GM19455 (cell line): ENCODE measurements around the gene WIPF1.
"Not testable (repeated sequence)": the region's sequence is repeated elsewhere in the genome, so short reads cannot be mapped to it uniquely, and the experiment has no call there.

Experiments used
- ATAC-seq: cut with Tn5 transposase; IDR thresholded peaks from one replicate; pipeline ENCODE4 v1.9.1; 2021; ENCODE audit not compliant: unreplicated experiment

The WIPF1 gene

DNA sequence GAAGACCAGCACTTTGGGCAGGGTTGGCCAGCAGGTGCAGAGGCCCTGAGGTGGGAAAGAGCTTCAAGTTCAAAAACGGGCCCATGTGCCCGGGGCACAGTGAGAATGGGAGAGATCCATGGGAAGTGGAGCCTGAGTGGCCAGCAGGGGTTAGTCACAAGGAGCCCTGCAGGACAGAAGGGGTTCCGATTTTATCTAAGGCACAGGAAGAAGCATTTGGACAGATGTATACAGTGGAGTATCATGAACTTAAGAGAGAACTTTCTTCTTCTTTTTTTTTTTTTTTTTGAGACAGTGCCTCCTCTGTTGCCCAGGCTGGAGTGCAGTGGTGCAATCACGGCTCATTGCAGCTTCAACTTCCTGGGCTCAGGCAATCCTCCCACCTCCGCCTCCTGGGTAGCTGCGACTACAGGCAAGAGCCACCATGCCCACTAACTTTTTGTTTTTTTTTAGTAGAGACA is 24.0 kb downstream of the WIPF1 start:
- ATAC-seq: no peak

- no peak for ATAC-seq
Measured at GRCh38 chr2:174572556-174572955, 25.0 kb downstream of the WIPF1 start.

- ATAC-seq: no peak
Measured at GRCh38 chr2:174571669-174572323, 25.8 kb downstream of the WIPF1 start.

- ATAC-seq: no peak
Measured at GRCh38 chr2:174570318-174570958, 27.2 kb downstream of the WIPF1 start.

- no peak for ATAC-seq
Measured at GRCh38 chr2:174569678-174570077, 27.9 kb downstream of the WIPF1 start.

DNA sequence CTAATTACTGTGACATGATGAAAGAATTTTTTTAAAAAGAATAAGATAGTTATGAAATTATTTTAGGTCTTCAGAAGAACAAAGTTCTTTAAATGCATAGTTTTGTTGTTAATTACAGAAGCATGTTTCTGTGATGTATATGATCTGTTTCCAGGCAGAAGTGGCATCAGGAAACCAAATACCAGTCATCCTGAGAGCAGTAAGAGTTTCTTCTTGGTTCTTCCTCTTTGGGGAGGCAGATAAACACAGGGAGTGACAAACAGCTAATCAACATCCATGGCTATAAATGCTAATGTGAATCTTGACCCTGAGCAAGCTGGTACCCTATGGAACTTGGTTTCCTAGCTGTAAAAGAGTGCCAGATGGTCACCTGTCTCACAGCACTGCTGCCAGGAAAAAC is 29.2 kb downstream of the WIPF1 start:
- ATAC-seq: no peak

DNA sequence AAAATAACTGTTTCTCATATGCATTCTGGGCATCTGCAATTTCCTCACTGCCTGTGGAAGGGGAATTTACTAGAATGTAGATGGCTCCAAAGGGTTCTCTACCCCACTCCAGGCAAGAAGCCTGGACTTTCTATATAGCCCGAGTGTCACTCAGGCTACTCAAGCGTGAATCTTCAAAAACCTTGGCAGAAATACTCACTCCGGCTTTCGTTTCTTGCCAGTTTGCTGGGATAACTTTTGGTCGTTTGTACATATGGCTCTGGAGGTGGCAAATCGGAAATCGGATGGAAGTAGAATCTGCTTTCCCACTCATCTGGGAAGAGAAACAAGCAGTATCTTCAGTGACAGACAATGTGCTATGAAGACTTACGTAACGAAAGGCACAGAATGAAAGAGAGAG is 30.7 kb downstream of the WIPF1 start:
- no peak for ATAC-seq

- no peak for ATAC-seq
Measured at GRCh38 chr2:174563530-174564282, 33.9 kb downstream of the WIPF1 start.

- ATAC-seq: no peak
Measured at GRCh38 chr2:174561972-174562370, 35.6 kb downstream of the WIPF1 start.

GRCh38 chr2:174561283-174561971 is 36.2 kb downstream of the WIPF1 start:
- no peak for ATAC-seq

DNA sequence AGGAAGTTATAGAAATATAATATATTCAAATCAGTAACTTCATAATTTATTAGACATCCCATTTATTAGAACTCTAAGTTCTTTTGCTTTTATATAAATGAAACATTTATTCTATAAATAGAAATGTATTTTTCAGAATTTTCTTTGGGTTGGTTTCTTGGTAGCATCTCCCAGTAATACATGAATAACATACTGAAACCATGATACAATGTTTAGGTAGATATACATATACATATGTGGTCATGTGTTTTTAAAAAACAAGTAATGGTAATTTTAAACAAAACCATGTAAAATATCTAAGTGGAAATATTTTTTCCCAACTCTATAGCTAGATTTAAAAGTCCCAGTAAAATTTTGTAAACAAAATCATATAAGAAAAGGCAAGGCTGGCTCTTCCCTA is 36.9 kb downstream of the WIPF1 start:
- ATAC-seq: no peak

DNA sequence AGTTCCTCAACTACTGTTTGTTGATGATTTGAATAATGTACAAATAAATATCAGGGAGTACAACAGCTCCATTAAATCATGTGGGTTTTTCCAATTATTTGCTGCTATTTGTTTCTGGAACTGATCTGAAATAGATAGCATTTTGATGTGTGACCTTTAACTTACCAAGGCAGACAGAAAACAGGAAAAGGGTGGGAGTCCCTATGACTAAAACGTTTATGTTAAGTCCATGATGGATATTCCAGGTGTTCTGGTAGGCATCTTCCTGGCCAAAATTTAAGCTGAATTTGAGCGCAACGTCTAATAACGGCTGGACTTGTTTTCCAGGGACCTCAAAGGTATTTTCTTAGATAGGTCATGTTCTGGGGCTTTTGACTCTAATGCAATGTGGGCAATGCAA is 41.6 kb downstream of the WIPF1 start:
- no peak for ATAC-seq

DNA sequence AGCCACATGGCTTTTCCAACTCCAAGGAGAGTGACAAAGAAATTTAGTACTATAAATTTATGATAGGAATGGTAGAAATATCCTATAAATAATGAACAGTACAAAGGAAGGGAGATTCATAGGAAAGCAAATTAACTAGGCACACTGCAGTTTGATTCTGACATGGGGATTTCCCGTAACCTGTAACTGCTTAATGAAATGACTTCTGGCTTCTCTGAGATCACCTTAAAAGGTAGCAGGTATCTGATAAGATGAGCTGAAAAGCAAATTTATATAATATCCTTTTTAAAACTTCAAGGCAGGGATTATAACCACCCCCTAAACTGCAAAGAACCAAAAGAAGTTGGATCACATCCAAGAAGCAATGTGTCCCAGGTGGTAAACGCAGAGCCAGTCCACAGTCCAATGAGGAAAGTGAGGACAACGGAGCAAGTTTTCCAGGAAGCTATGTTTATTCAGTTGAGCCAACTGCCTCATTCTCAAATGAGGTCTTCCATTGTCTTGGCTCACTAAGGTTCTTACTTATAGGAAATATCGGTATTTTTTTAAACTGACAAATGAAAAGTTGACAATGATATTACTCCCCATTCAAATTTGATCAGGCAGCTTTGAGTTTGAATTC is 43.0 kb downstream of the WIPF1 start:
- ATAC-seq: no peak

DNA sequence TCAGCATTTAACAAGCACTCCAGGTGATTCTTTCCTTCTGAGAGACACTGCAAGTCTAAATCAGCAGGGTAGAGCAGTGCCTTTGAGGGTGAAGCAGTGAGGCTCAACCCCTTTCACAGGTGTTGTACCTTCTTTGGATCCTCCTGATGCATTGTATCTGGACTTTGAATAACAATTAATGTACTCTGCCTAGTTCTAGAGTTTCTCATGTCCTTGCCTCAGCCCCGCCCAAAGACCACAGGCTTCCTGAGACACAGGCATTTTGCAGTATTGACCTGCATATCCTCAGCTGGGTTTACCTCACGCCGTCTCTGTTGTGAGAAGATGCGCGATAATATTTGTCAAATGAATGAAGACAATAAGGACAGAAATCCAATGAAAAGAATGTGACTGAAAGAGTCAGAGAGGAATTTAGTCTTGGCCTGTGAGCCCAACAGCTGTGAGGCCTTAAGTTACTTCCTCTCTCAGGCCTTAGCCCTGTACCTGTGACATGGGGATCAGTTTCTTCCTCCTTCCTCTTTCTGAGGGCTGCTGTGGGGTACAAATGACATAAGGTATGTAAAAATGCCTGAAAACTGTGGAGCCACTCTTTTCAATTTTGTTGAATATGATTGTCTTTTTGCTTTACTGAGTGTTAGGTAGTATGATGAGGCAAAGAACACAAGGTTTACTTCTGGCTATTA is 43.7 kb downstream of the WIPF1 start:
- no peak for ATAC-seq

DNA sequence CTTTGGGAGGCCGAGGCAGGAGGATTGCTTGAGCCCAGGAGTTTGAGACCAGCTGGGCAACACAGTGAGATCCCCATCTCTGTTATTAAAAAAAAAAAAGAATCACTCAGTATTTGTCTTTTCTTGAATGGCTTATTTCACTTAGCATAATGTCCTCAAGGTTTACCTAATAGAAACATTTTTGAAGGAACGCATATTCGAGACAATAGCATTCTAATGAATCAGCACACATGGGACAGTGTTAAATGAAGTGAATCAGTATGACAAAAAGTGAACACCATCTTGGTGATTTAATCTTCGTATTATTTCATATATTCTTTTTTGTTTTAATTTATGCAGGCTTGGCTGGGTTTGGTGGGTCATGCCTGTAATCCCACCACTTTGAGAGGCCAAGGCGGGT is 44.7 kb downstream of the WIPF1 start:
- no peak for ATAC-seq

DNA sequence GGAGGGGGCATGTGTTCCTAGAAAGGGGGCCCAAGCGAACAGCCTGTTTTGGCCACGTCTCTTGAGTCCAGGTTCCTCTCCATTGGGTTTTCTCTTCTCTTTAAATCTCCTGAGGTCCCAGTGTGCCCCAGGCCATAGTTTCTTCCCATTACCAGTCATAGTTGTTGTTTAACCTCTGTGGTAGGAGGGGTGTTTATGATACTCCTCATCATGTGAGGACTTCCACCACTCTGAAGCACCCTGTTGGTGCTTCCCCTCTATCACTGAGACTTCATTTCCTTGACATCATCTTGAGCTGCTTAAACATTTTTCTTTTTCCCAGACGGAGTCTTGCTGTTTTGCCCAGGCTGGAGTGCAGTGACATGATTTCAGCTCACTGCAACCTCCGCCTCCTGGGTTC is 45.9 kb downstream of the WIPF1 start:
- ATAC-seq: no peak

GRCh38 chr2:174548646-174549045 is 49.0 kb downstream of the WIPF1 start:
- not testable (repeated sequence) for ATAC-seq

- not testable (repeated sequence) for ATAC-seq
Measured at GRCh38 chr2:174548021-174548420, 49.6 kb downstream of the WIPF1 start.

- no peak for ATAC-seq
Measured at GRCh38 chr2:174546519-174547506, 50.8 kb downstream of the WIPF1 start.
